ENCODE results near the gene ALDOC. TPM values are rescaled to one million over a fixed set of nuclear protein-coding genes. Genes with fewer than 3 reads are reported as not detected.

ALDOC gene
- total and polyA plus RNA-seq, 10 of the 15 experiments (the other 5 are each of a cell fraction or from before 2014, with no cell fraction given) = 16.0 to 268 (median 78.2) TPM

- ChIA-PET SMC1A (ENCODE audit: uncharacterized antibody, unreplicated experiment) (interaction anchor here (1.0 to 2.8 kb wide), 7 partner anchors 8 to 116 kb away, joined by 3 to 18 read pairs (median 5); partner anchors contain the start of gene PIGS), POLR2A (interaction anchor here (0.8 to 2.2 kb wide), 6 partner anchors 12 to 63 kb away, joined by 3 to 12 read pairs (median 4); partner anchors contain the start of gene ALDOC), CTCF (interaction anchor here (0.7 to 8.2 kb wide), 19 partner anchors 10 to 120 kb away, joined by 3 to 88 read pairs (median 6); partner anchors contain the start of genes ALDOC, BLTP2, SPAG5 and UNC119), RAD21 (ENCODE audit: unreplicated experiment) (interaction anchor here (0.9 to 3.2 kb wide), 8 partner anchors 13 to 117 kb away, joined by 3 to 24 read pairs (median 8); partner anchors contain the start of genes ALDOC and PIGS)
- no TSS peak for BruUV-seq (replicated peaks)
- Histone ChIP-seq H2AFZ (ENCODE audit: control insufficient read depth, low read depth, low read length) (no peak overlapping the region), H3K4me1 (ENCODE audit: control insufficient read depth, insufficient read depth, low read length) (no peaks in the 10 kb centered on the region; the same call in none of the 2 replicates), H3K4me2 (ENCODE audit: control insufficient read depth, insufficient read depth) (no peak overlapping the region), H3K27ac (ENCODE audit: control insufficient read depth, insufficient read depth) (no peak overlapping the region; the same call in 1 of the 2 replicates), H3K9me3 (replicated peaks; ENCODE audit: control insufficient read depth, insufficient read depth, low read length) (no peaks in the 10 kb centered on the region), H3K79me2 (ENCODE audit: control insufficient read depth, insufficient read depth, low read length) (no peaks in the 10 kb centered on the region), H3K36me3 (ENCODE audit: control insufficient read depth in 2 of 2, insufficient read depth in 2 of 2, low read length in 1 of 2) (peaks cover 32 to 46% of the 10 kb centered on the region in 2 experiments), H3K27me3 (replicated peaks in 1 of 2; ENCODE audit: control insufficient read depth in 2 of 2, insufficient read depth in 2 of 2, low read length in 1 of 2) (no peaks in the 10 kb centered on the region), H3K4me3 (no peak overlapping the region), H3K9ac (ENCODE audit: control insufficient read depth, insufficient read depth, low read length) (no peak overlapping the region), H4K20me1 (ENCODE audit: control insufficient read depth, insufficient read depth) (no peaks in the 10 kb centered on the region)
- intact Hi-C loops (cut with micrococcal nuclease; ENCODE audit: unreplicated experiment) (no loop called here), in situ Hi-C loops (cut with MboI) (no loop called here)
- ATAC-seq (no peak), FAIRE-seq (no peak), DNase-seq (ENCODE audit: low read depth, low spot score) (no peak)
- TF ChIP-seq NFIC (IDR thresholded peaks at IDR 0.05; ENCODE audit: low read depth, low read length) = no peak
- TF ChIP-seq PAX5 (IDR thresholded peaks at IDR 0.05; ENCODE audit: borderline replicate concordance, low read depth, low read length) = no peak
- TF ChIP-seq SMC3 (IDR thresholded peaks at IDR 0.05; ENCODE audit: borderline replicate concordance, low read length) = no peak
- TF ChIP-seq ESRRA (IDR thresholded peaks at IDR 0.05; ENCODE audit: low read length) = no peak
- no peak for TF ChIP-seq SP1 (IDR thresholded peaks at IDR 0.05; ENCODE audit: low read depth, low read length)
- TF ChIP-seq ATF3 (IDR thresholded peaks at IDR 0.05; ENCODE audit: borderline replicate concordance, extremely low read depth, low read depth, low read length) = no peak
- TF ChIP-seq KAT2A (conservative IDR thresholded peaks at IDR 0.05; ENCODE audit: control insufficient read depth, low read depth, low read length) = no peak
- TF ChIP-seq FOS (IDR thresholded peaks at IDR 0.05; ENCODE audit: borderline replicate concordance, extremely low read depth, insufficient read length) = no peak
- no peak for TF ChIP-seq BHLHE40 (IDR thresholded peaks at IDR 0.05; ENCODE audit: borderline replicate concordance in 1 of 2, low read depth in 2 of 2, low read length in 1 of 2)
- WGBS (ENCODE audit: insufficient coverage, insufficient replicate concordance, low lambda C conversion rate, missing lambda C conversion rate) = 18% methylated on average over 2 of the region's 2 CpGs
These were observed 35.8 kb upstream of the ALDOC start for GRCh38 chr17:28612531-28612930.
